AG04450 (cell line): ENCODE results near the gene TNRC6C. TPM values are rescaled to one million over a fixed set of nuclear protein-coding genes. Genes with fewer than 3 reads are reported as not detected.
"Not testable (repeated sequence)": the region's sequence is repeated elsewhere in the genome, so short reads cannot be mapped to it uniquely, and the experiment has no call there.

ENCODE experiments used
- CTCF ChIA-PET: fragments of 300-600, 350-600 bp; formaldehyde crosslinking; extraction: SDS; loops from one replicate; lab custom pipeline; 2022; ENCODE audit warnings: antibody characterized with exemption, inconsistent platforms; lab: Charles Lee
- POLR2A ChIA-PET: fragments of 350-600 bp; formaldehyde crosslinking; extraction: SDS; loops from one replicate; lab custom pipeline; 2021; ENCODE audit warnings: antibody characterized with exemption, inconsistent platforms; lab: Yijun Ruan, JAX
- DNase-seq: peaks from one replicate; pipeline ENCODE4 v3.0.0-alpha.2; 2011; ENCODE audit warnings: low read depth, low spot score
- H3K27ac ChIP-seq: one replicate; pipeline ENCODE4 v1.5.1; 2012; ENCODE audit warnings: low read depth, low read length, control low read depth
- H3K27me3 ChIP-seq: one replicate; pipeline ENCODE4 v1.6.0; 2012; ENCODE audit warnings: low read length; ENCODE audit not compliant: control insufficient read depth, insufficient read depth
- H3K4me3 ChIP-seq: 2 replicates; pipeline ENCODE4 v1.5.1; 2011; ENCODE audit warnings: mild to moderate bottlenecking, low read depth, low read length, control low read depth
- H3K9me3 ChIP-seq: 2 replicates; pipeline ENCODE4 v1.5.1; 2012; ENCODE audit warnings: low read length; ENCODE audit not compliant: control insufficient read depth, insufficient read depth
- polyA plus RNA-seq: library from polyadenylated mRNA; depleted of rRNA; stranded (reverse); fragments of >200 nt; gene quantifications from 2 replicates; pipeline ENCODE4 v1.2.3, GENCODE V29; 2011
- TF ChIP-seq, protein P1 (sequence below): IDR thresholded peaks from 2 replicates; pipeline ENCODE4 v1.5.1; 2011; ENCODE audit warnings: low read depth, low read length, control low read depth, inconsistent platforms

Gene TNRC6C
- polyA plus RNA-seq, 1 experiment, result 1.2 TPM

DNA sequence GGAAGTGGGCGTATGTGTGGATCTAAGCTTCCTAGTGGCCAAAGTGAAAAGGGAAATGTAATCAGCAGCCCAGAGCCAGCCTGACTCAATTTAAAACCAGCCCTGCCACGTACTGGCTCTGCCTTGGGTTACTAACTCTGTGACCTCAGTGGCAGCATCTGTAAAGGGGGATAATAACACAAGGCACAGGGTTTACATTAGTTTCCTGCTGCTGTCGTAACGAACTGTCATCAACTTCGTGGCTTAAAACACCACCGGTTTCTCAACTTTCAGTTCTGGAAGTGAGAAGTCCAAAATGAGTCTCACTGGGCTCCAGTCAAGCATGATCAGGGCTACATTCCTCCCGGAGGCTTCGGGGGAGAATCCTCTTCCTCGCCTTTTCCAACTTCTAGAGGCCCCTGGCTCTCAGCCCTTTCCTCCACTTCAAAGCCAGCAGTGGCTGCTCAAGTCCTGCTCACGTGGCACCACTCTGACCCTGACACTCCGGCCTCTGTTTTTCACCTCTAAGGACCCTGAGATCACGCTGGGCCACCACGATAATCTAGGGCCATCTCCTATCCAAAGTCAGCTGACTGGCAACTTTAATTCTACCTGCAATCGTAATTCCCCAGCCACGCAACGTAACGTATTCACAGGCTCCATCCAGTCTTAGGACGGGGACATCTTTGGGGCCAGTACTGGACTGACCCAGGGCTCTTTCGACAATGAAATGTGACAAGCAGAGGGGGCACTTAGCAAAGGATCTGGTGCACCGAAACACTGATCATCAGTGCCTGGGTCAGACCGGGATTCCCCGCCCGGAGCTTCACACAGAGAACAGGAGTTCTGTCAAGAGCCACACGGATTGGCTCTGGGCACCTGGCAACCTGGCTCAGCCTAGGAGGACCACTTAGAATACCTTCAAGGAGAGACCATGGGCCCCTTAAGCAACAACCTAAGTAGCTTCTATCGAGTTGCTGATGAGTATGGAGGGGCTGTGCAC, 155.6 kb downstream of the TNRC6C start:
- Histone ChIP-seq H3K27me3 (peaks cover 9% of the 10 kb centered on the region), H3K27ac (no peak overlapping the region), H3K4me3 (no peak overlapping the region), H3K9me3 (no peaks in the 10 kb centered on the region; the same call in 1 of the 2 replicates)
- POLR2A ChIA-PET, result interaction anchor here (0.6 kb wide), 1 partner anchor 90 kb away, joined by 7 read pairs; no protein-coding TSS in a partner anchor
- TF ChIP-seq, protein P1, sequence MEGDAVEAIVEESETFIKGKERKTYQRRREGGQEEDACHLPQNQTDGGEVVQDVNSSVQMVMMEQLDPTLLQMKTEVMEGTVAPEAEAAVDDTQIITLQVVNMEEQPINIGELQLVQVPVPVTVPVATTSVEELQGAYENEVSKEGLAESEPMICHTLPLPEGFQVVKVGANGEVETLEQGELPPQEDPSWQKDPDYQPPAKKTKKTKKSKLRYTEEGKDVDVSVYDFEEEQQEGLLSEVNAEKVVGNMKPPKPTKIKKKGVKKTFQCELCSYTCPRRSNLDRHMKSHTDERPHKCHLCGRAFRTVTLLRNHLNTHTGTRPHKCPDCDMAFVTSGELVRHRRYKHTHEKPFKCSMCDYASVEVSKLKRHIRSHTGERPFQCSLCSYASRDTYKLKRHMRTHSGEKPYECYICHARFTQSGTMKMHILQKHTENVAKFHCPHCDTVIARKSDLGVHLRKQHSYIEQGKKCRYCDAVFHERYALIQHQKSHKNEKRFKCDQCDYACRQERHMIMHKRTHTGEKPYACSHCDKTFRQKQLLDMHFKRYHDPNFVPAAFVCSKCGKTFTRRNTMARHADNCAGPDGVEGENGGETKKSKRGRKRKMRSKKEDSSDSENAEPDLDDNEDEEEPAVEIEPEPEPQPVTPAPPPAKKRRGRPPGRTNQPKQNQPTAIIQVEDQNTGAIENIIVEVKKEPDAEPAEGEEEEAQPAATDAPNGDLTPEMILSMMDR, result no peak
- CTCF ChIA-PET, result interaction anchor here (0.6 to 2.7 kb wide), 9 partner anchors 19 to 137 kb away, joined by 3 to 13 read pairs (median 3); partner anchors contain the start of gene TK1
- DNase-seq, result no peak

GRCh38 chr17:78114831-78115723, 156.6 kb downstream of the TNRC6C start:
- Histone ChIP-seq H3K27me3 (peaks cover 9% of the 10 kb centered on the region), H3K9me3 (no peaks in the 10 kb centered on the region; the same call in 1 of the 2 replicates), H3K27ac (no peak overlapping the region), H3K4me3 (no peak overlapping the region)
- no peak for DNase-seq
- POLR2A ChIA-PET, result interaction anchor here (0.6 to 1.7 kb wide), 2 partner anchors 13 to 89 kb away, joined by 6 to 7 read pairs; no protein-coding TSS in a partner anchor
- CTCF ChIA-PET, result interaction anchor here (1.0 to 2.7 kb wide), 3 partner anchors 62 to 136 kb away, joined by 3 to 13 read pairs (median 6); partner anchors contain the start of gene TK1
- TF ChIP-seq, protein P1, result no peak

DNA sequence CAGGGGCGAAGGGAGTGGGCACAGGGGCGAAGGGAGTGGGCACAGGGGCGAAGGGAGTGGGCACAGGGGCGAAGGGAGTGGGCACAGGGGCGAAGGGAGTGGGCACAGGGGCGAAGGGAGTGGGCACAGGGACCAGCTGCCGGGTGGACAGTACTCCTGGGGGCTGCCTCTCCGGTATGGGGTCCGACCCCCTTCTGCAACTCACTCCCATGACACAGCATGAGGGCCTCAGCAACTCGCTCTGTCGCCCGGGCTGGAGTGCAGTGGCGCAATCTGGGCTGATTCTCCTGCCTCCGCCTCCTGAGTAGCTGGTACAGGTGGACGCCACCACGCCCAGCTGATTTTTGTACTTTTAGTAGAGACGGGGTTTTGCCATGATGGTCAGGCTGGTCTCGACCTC, 157.3 kb downstream of the TNRC6C start:
- CTCF ChIA-PET, result interaction anchor here (1.0 kb wide), 1 partner anchor 136 kb away, joined by 3 read pairs; no protein-coding TSS in a partner anchor
- DNase-seq, H3K27me3 ChIP-seq, H3K4me3 ChIP-seq, H3K9me3 ChIP-seq, H3K27ac ChIP-seq: not testable (repeated sequence)
- POLR2A ChIA-PET, result interaction anchor here (1.7 kb wide), 1 partner anchor 12 kb away, joined by 6 read pairs; no protein-coding TSS in a partner anchor

DNA sequence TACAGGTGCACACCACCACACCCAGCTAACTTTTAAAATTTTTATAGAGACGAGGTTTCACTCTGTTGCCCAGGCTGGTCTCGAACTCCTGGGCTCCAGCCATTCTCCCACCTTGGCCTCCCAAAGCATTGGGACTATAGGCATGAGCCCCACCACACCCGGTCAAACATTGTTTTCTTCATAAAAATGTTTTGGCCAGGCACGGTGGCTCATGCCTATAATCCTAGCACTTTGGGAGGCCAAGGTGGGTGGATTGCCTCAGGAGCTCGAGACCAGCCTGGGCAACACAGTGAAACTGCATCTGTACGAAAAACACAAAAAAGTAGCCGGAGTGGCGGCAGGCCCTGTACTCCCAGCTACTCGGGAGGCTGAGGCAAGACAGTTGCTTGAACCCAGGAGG, 157.9 kb downstream of the TNRC6C start:
- H3K27me3 ChIP-seq, result peaks cover 9% of the 10 kb centered on the region
- CTCF ChIA-PET, result interaction anchor here (0.7 to 1.0 kb wide), 2 partner anchors 8 to 135 kb away, joined by 3 to 5 read pairs; no protein-coding TSS in a partner anchor
- no peaks in the 10 kb centered on the region; the same call in 1 of the 2 replicates for H3K9me3 ChIP-seq
- POLR2A ChIA-PET, result interaction anchor here (1.7 kb wide), 1 partner anchor 12 kb away, joined by 6 read pairs; no protein-coding TSS in a partner anchor
- no peak for DNase-seq
- TF ChIP-seq, protein P1, result no peak
- no peak overlapping the region for H3K4me3 ChIP-seq
- no peak overlapping the region for H3K27ac ChIP-seq
